Activated CD8-positive, alpha-beta memory T cell treated with anti-CD3 and anti-CD28 coated beads for 36 hours (primary cell): ENCODE data around the gene HLCS. TPM values are rescaled to one million over a fixed set of nuclear protein-coding genes. Genes with fewer than 3 reads are reported as not detected.

Source experiments
- CTCF ChIA-PET: fragments of 350-600 bp; sonication (Branson Sonifier 250); formaldehyde crosslinking; loops from one replicate; lab custom pipeline; 2021; ENCODE audit warnings: antibody characterized with exemption; lab: Charles Lee
- POLR2A ChIA-PET: fragments of 350-600 bp; sonication (Branson Sonifier 250); formaldehyde crosslinking; loops from one replicate; lab custom pipeline; 2021; ENCODE audit warnings: antibody characterized with exemption; lab: Charles Lee
- total RNA-seq, 2 experiments: library from RNA; stranded (reverse); gene quantifications; one replicate each; pipeline ENCODE4 v1.2.3, GENCODE V29; 2021

The HLCS gene
- total RNA-seq, 2 experiments from 2014 or later, result 14.7 to 14.8 TPM

DNA sequence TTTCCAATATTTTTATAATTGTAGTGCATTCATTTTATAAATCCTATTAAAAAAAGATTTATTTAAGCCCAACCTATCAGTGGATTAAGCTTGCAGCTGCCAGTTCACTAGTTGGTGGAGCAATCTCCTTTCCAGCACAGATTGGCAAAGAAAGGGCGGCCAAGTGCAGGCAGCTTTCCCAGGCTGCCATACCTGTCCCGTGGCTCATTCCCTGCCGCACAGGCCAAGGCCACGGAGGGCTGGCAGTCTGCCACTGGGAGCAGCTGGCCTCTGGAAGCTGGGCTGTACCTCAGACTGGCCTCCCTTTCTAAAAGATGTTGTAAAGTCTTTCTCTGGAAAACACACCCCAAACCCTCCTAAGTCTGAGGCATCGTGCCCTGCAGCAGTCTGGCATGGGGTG, 193.4 kb downstream of the HLCS start:
- ChIA-PET POLR2A (no interaction called here), CTCF (interaction anchor here (1.0 kb wide), 1 partner anchor 107 kb away, joined by 3 read pairs; no protein-coding TSS in a partner anchor)

DNA sequence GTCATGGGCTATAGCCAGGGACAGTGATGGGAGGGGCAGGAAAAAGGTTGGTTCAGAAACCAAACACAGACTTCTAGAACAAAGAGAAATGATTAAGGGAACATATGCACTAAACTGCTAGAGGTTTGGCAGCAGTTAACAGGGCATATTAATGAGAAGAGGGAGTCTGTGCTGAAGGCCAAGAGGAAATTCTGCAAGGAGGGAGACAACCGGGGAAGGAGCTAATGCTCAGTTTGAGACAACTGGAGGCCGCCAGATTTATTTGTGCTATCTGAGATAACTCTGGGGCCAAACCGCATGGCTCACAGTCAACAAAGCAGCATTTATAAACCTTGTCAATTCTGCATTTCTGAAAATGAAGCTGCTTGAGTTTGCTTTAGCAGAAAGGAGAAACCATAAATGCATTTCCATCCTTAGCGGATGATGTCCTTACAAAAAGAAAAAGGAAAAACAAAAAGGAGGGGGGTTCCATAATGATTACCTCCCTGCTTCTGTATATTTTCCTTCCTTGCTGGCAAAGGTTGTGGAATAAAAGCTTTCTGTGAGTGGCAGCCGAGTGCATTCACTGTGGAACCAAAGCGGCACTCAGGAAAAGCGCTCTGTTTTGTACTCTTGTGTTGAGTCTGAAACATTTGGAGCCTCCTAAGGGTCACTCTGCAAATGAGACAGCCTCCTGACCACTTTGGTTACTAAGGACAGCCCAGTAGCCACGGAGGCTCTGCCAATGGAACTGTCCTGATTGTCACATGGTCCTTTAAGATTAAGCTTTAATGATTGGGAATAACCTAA, 197.2 kb downstream of the HLCS start:
- CTCF ChIA-PET, result interaction anchor here (0.9 kb wide), 1 partner anchor 24 kb away, joined by 3 read pairs; no protein-coding TSS in a partner anchor
- POLR2A ChIA-PET, result no interaction called here

DNA sequence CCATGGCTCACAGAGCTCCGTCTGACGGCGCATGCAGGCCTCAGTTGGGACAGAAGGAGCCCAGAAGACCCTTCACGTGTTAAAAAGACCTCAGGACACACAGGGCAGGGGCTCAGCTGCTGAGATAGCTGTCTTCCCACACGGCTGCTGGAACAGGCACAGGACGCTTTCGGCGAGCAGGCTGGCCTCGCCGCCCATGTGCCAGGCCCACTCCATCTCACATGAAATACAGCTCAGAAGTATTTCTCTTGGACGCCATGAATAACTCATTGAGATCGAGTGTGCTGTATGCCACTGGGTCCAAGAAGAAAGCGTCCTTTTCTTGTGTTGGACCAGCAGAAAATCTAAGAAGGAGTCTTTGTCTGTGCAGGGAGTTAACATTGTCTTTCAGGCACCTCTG, 198.0 kb downstream of the HLCS start:
- POLR2A ChIA-PET, result no interaction called here
- CTCF ChIA-PET, result no interaction called here

DNA sequence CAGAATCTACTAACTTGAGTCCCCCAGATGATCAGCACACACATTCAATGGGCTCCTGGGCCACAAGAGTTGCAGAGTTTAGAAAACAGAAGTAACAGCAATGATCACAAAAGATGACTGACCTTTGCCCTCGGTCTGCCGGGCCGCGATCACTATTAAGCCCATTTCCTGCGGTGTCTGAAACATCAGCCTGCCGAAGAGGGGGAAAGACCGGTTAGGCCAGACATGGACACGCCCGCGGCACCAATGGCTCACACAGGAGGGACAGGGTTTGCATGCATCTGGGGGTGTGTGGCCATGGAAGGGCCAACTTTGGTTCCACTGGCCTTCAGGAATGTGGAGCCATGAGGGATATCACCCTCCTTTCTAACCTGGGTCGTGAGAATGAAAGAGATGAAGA, 199.4 kb downstream of the HLCS start:
- CTCF ChIA-PET, result no interaction called here
- POLR2A ChIA-PET, result no interaction called here

DNA sequence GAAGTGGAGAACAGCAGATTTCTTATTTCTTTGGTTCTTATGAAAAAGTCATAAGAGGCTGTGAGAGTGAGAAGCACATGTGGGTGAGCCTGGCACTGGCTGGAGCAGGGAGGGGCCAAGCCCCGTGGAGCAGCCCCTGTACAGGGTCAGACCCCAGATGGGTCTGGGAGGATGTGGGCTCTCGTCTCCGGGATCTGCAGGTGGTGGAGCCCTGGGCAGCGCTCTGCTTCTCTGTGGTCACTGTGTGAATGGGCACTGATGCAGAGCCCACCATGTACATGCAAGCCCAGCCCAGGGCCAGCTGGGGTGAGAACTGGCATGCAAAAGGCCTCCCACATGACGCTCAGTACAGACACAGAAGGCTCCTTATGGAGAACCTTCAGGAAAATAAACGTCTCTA, 200.0 kb downstream of the HLCS start:
- ChIA-PET POLR2A (no interaction called here), CTCF (no interaction called here)

- ChIA-PET POLR2A (no interaction called here), CTCF (no interaction called here)
Measured at GRCh38 chr21:36765229-36765628, 201.2 kb downstream of the HLCS start.

DNA sequence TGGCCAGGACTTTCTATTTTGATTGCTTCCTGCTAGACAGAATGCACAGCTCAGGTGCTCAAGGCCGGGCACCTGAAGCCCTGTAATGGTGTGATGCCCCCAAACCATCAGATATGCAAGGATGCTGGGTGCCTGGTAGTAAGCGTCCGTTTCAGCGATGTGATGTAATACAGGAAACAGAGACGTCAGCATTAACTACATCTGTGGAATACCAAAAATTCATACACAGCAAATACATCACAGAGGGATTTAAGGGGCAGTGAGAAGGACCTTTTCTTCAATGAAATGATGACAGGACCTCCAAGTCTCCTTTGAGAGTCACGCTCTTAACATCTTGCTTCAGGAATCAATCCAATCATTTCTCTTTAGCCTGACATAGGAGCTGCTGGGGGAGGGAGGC, 203.2 kb downstream of the HLCS start:
- POLR2A ChIA-PET, result no interaction called here
- CTCF ChIA-PET, result no interaction called here

- ChIA-PET CTCF (no interaction called here), POLR2A (no interaction called here)
Measured at GRCh38 chr21:36762642-36763041, 203.8 kb downstream of the HLCS start.

- CTCF ChIA-PET, result no interaction called here
- POLR2A ChIA-PET, result no interaction called here
Measured at GRCh38 chr21:36761685-36762084, 204.8 kb downstream of the HLCS start.

DNA sequence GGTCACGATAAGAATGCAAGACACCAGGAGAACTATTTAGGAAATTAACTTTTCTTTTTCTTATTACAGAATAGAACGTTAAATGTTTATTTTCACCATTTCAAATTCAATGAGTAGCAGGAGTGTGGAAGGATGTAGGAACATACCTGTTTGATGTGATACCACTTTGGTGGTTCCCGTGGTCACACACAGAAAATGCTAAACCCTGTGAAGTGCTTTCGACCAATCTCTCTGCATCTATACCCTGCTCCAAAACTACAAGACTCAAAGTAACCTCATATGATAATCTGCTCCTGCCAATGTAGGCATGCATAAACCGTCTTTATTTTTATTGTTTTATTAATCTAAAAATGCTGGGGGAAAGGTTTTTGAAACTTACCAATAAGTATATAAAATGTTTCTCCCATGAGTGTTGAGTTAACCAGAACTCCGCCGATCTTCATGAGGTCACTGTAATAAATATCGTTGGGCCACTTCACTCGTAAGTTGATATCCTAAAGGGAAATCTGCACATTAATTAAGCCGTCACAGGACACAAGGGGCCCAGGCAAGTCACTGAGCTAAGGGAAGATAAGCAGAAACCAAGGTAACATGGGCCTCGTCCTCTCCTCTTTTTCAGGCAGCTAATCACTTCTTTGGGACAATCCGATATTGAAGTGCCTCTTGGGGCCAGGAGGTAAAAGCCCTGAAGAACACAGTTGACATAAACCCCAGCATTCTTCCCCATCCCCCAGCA, 207.0 kb downstream of the HLCS start:
- ChIA-PET POLR2A (no interaction called here), CTCF (no interaction called here)

DNA sequence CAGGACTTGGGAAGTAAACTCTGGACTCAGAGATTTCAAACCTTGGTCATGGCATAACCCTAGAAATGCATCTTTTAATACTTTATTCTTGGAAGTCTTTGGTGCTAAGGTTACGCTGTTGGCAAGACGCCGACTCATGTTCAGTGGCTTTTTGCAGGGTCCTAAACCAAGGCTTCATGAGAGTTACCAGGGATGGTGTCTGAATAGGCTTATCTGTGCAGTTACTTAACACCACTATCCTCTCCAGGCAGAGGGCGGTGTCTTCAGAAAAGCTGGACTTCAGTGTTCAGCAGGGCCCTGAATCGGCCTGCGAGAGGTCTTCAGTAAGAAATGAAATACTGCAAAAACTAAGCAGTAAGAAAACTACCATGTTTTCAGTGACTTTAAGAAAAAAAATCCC, 209.3 kb downstream of the HLCS start:
- ChIA-PET CTCF (no interaction called here), POLR2A (no interaction called here)

DNA sequence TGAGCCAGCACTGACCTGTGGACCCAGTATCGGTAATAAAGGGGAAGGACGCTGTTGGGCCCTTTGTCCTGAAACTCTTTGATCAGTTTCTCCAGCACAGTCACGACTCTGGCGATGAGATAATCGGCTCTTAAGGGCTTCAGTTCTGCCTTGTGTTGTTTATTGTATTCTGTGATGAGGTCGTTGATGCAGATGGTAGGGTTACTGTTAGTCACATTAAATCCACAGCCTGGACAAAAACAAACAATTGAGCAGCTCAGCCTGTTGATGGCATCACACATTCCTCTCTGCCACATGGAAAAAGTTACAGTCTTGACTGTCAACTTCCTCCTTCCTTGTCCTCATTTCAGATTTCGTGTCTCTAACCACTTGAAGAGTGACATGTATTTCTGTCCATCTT, 209.9 kb downstream of the HLCS start:
- POLR2A ChIA-PET, result no interaction called here
- CTCF ChIA-PET, result no interaction called here

- ChIA-PET CTCF (no interaction called here), POLR2A (no interaction called here)
Measured at GRCh38 chr21:36754241-36754898, 212.1 kb downstream of the HLCS start.

DNA sequence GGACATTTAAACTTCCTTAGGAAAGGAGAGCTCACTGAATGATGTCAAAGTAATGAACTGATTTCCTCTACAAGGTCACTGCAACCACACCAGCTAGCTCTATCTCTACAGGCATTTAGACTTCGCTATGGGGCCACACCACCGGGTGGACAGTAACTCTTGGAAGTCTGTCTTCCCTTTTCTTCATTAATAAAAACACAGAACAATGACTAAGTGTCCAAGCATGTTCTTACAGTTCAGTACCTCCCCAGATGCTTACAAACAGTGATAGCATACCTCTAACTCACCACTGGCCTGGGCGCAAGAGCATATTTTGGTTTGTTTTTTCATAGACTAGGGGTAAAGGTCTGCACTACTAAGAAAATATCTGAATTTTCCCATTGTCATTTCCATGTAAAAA, 212.9 kb downstream of the HLCS start:
- POLR2A ChIA-PET, result no interaction called here
- CTCF ChIA-PET, result no interaction called here

DNA sequence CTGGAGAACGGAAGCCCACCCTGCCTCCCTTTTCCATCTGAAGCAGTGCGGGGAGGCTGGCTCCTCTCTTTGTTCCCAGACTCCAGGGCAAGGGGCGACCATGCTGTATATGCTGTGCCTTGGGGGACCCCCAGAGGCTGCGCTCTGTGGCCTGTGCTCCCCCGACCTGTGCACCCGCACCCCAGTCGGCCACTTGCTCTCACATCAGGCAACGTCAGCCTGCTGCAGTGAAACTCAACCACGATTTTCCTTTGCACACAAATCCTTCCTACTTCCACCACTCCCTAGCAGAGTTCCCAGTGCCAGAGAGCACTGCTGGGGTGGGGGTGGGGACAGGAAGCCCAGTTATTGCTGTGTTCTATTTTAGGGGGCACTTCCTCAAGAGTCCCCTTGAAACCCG, 215.1 kb downstream of the HLCS start:
- POLR2A ChIA-PET, result no interaction called here
- CTCF ChIA-PET, result no interaction called here

- POLR2A ChIA-PET, result no interaction called here
- CTCF ChIA-PET, result no interaction called here
Measured at GRCh38 chr21:36750576-36750959, 215.9 kb downstream of the HLCS start.

DNA sequence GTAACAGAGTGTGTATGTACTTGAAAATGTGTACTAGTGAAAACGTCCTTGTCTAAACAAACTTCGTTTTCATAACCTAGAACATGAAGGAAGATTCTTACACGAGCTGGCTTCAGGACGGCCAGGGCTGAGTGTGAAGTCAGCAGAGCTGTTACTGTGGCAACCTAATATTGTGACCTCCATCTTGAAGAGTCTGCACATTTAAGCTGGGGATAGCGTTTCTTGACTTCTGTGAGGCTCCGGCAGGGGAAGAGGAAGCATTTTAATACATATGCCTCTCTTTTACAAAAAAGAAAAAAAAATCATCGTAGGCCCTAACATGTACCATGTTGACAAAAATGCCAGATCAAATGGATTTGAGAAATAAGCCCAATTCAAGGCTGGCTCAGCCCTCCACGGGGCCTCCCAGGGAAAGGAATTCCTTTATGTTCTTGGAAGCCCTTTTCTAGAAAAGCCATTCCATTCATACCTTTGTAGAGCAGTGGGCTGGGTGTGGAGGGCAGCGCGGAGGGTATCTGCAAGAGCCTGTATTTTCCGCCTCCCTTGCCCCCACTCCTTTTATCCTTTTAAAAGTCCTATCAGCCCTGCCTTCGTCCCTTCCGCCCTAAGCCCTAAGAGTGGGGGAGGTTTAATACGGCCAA, 216.4 kb downstream of the HLCS start:
- POLR2A ChIA-PET, result no interaction called here
- CTCF ChIA-PET, result no interaction called here

GRCh38 chr21:36747815-36748383, 218.6 kb downstream of the HLCS start:
- CTCF ChIA-PET, result interaction anchor here (0.6 to 1.6 kb wide), 2 partner anchors 179 to 255 kb away, joined by 3 to 8 read pairs; no protein-coding TSS in a partner anchor
- POLR2A ChIA-PET, result no interaction called here

DNA sequence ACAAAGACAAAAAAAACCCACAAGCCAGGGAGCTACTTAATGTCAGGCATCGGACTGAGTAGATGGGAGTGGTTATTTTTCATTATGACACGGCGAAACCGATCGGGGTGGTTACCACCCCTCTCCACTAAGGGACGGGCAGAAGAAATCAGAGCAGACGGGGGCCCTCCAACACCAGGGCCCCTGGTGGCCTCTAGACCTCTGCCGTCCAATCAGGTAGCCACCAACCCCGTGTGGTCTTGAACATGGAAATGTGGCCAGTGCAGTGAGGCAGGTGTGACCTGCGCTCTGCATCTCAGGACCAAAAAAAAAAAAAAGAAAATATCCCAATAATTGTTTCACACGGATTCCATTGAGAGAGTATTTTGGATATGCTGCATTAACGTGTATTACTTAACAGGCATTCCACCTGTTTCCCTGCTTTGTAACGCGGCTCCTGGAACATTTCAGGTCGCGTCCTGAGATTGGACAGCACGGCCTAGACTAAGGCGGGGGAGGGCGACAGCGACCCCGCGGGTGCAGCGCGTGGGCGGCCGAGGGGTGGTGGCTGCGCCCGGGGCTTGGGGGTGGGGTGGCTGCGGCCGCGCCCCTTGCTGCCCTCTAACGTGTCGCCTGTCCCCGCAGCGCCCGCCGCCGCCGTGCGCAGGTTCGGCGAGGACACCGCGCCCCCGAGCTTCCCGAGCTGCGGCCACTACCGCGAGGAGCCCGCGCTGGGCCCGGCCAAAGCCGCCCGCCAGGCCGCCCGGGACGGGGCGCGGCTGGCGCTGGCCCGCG, 219.2 kb downstream of the HLCS start:
- CTCF ChIA-PET, result interaction anchor here (1.6 kb wide), 1 partner anchor 180 kb away, joined by 8 read pairs; no protein-coding TSS in a partner anchor
- POLR2A ChIA-PET, result no interaction called here
